Ectodermal cell (in vitro differentiated cells): ENCODE measurements around the gene TCERG1L.

Experiments
- H3K27ac ChIP-seq: 2 replicates; pipeline ENCODE4 v1.7.0; 2013; ENCODE audit warnings: mild to moderate bottlenecking, low read depth, low read length; ENCODE audit not compliant: insufficient read depth, poor library complexity, severe bottlenecking
- H3K27me3 ChIP-seq: 2 replicates; pipeline ENCODE4 v1.7.0; 2013; ENCODE audit warnings: mild to moderate bottlenecking, low read length; ENCODE audit not compliant: insufficient read depth, control insufficient read depth, poor library complexity, severe bottlenecking
- H3K36me3 ChIP-seq: one replicate; pipeline ENCODE4 v1.7.0; 2013; ENCODE audit warnings: low read length; ENCODE audit not compliant: control insufficient read depth, insufficient read depth
- H3K4me1 ChIP-seq: one replicate; pipeline ENCODE4 v1.7.0; 2013; ENCODE audit warnings: low read length; ENCODE audit not compliant: control insufficient read depth, insufficient read depth
- H3K4me3 ChIP-seq: 2 replicates; pipeline ENCODE4 v1.7.0; 2013; ENCODE audit warnings: low read depth, low read length, control low read depth; ENCODE audit not compliant: insufficient read depth
- H3K9me3 ChIP-seq: 2 replicates; pipeline ENCODE4 v1.7.0; 2013; ENCODE audit warnings: mild to moderate bottlenecking, low read length, moderate library complexity; ENCODE audit not compliant: control insufficient read depth
- WGBS, 2 experiments: methylation state at CpG; one replicate each; pipeline ENCODE4 v1.1.7; 2013; ENCODE audit warnings: missing lambda C conversion rate in 2 of 2; 5-methylcytosine and 5-hydroxymethylcytosine counted together

The TCERG1L gene

DNA sequence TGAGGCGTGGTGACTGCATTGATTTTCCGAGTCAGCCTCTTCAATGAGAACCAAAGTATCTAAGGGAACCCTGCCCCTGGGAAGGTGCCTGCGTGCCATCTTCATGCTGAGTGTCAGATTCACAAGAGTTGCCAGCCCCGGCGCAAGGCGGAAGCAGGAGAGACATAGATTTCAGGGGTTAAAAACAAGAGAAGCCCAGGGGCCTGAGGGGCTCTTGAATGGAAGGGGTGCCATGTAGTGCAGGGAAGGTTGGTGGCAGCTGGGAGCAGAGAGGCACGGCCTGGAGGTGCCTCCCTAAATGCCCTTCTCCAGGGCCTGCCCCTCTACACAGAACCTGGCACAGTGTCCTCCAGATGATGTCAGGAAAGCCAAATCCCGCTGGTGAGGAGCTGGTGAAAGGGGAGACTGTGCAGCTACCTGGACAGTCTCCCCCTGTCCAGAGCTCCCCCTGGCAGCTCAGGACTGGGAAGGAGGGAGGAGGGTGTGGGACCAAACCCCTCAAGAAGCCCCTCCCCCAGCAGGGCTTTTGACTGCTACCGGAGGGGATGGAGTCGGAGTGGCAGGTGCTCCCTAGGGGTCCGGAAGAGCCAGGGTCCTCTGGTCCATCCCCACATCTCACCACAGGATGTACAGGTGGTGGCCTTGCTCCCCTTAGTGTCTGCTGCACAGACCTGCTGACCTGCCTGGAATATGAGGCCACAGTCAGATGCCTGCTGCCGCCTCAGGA lies 137.9 kb downstream of the TCERG1L start:
- WGBS, 2 experiments = 93 to 97% methylated on average over 12 of the region's 12 CpGs
- H3K4me1 ChIP-seq = no peaks in the 10 kb centered on the region
- H3K36me3 ChIP-seq = no peaks in the 10 kb centered on the region
- H3K27me3 ChIP-seq = no peaks in the 10 kb centered on the region
- H3K9me3 ChIP-seq = no peaks in the 10 kb centered on the region
- H3K27ac ChIP-seq = no peak overlapping the region
- no peak overlapping the region for H3K4me3 ChIP-seq

GRCh38 chr10:131172433-131172832 lies 139.1 kb downstream of the TCERG1L start:
- H3K27ac ChIP-seq = no peak overlapping the region
- no peaks in the 10 kb centered on the region for H3K9me3 ChIP-seq
- no peaks in the 10 kb centered on the region for H3K4me1 ChIP-seq
- no peaks in the 10 kb centered on the region for H3K36me3 ChIP-seq
- no peaks in the 10 kb centered on the region for H3K27me3 ChIP-seq
- no peak overlapping the region for H3K4me3 ChIP-seq
- WGBS, 2 experiments = 92 to 93% methylated on average over 14 of the region's 14 CpGs

GRCh38 chr10:131169146-131169545 lies 142.4 kb downstream of the TCERG1L start:
- Histone ChIP-seq H3K4me1 (no peaks in the 10 kb centered on the region), H3K27me3 (no peaks in the 10 kb centered on the region), H3K27ac (no peak overlapping the region), H3K36me3 (no peaks in the 10 kb centered on the region), H3K9me3 (no peaks in the 10 kb centered on the region), H3K4me3 (no peak overlapping the region)
- 89 to 93% methylated on average over 7 of the region's 7 CpGs for WGBS, 2 experiments

- H3K36me3 ChIP-seq = no peaks in the 10 kb centered on the region
- no peaks in the 10 kb centered on the region for H3K4me1 ChIP-seq
- 88 to 89% methylated on average over 17 of the region's 17 CpGs for WGBS, 2 experiments
- no peaks in the 10 kb centered on the region for H3K9me3 ChIP-seq
- H3K27ac ChIP-seq = no peak overlapping the region
- no peak overlapping the region for H3K4me3 ChIP-seq
- no peaks in the 10 kb centered on the region for H3K27me3 ChIP-seq
Measured at GRCh38 chr10:131168238-131168875, 143.2 kb downstream of the TCERG1L start.

DNA sequence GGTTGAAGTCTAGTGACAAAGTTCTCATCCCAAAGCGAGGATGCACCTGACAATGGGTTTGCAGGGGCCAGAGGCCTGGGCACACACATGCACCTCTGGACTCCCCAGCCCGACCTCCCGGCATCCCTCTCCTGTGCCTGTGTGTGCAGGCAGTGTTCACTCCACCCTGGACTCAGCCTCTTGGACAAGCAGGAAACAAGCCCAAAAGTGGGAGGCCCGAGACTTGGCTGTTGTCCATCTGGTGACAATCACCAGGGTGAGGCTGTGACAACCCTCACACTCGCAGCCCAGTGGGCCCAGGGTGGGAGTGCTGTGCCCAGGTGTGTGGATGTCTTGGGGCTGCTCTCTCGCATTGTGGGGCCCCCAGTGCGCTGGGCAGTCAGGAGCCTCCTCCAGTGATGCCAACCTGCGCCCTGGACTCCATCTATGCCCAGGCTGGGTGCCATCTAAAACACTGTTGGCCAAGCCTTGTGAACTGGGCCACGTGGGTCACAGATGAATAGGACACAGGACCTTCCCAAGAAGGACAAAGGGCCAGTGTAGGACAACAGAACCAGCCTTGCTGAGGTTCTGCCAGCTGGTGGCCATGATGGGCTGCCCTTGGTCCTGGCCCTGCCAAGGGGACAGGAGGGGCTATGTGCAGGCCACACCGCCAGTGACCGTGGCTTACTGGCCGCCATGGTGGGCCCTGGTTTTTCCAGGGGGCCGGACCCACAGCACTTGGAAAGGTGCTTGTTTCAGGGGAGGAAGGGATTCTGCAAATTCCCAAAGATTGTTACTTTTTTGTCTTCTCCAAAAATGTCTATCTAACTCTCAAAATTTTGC lies 144.3 kb downstream of the TCERG1L start:
- Histone ChIP-seq H3K27ac (no peak overlapping the region), H3K4me3 (no peak overlapping the region)
- whole genome bisulfite sequencing, 2 experiments = 82 to 88% methylated on average over 13 of the region's 13 CpGs

GRCh38 chr10:131166486-131166885 lies 145.0 kb downstream of the TCERG1L start:
- no peak overlapping the region for H3K4me3 ChIP-seq
- no peaks in the 10 kb centered on the region for H3K4me1 ChIP-seq
- H3K27me3 ChIP-seq = no peaks in the 10 kb centered on the region
- H3K27ac ChIP-seq = no peak overlapping the region
- WGBS, 2 experiments = 91 to 93% methylated on average over 9 of the region's 9 CpGs
- H3K9me3 ChIP-seq = no peaks in the 10 kb centered on the region
- H3K36me3 ChIP-seq = no peaks in the 10 kb centered on the region

More for the DNA sequence above, 144.3 kb downstream of the TCERG1L start:
- Histone ChIP-seq H3K36me3 (no peaks in the 10 kb centered on the region), H3K4me1 (no peaks in the 10 kb centered on the region), H3K27me3 (no peaks in the 10 kb centered on the region), H3K9me3 (no peaks in the 10 kb centered on the region)

GRCh38 chr10:131165092-131165491 lies 146.4 kb downstream of the TCERG1L start:
- no peak overlapping the region for H3K4me3 ChIP-seq
- H3K27me3 ChIP-seq = no peaks in the 10 kb centered on the region
- H3K27ac ChIP-seq = no peak overlapping the region
- 94 to 97% methylated on average over 5 of the region's 7 CpGs for WGBS, 2 experiments
- H3K9me3 ChIP-seq = no peaks in the 10 kb centered on the region
- H3K4me1 ChIP-seq = no peaks in the 10 kb centered on the region
- H3K36me3 ChIP-seq = no peaks in the 10 kb centered on the region

- H3K4me3 ChIP-seq = no peak overlapping the region
- 88% methylated on average over 15 of the region's 15 CpGs for WGBS, 2 experiments
Measured at GRCh38 chr10:131162866-131163843, 148.4 kb downstream of the TCERG1L start.

DNA sequence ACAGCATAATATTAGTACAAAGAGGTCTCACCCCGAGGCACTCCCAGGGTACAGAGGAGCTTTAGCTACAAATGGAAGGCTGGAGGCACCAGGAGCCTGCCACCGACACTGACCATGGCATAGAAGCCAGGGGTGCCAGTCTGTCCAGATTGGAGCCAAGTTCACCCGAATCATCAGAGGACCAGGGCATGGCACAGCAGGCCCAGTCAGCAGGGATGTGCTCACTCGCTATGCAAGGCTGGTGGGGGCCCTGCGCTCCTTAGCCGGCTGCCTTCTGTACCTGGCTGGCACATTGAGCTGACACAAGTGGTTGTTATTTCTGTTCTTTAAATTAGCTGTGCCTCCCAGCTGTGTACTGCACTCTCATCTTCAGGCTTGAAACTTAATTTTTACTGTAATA lies 149.3 kb downstream of the TCERG1L start:
- 86 to 87% methylated on average over 6 of the region's 6 CpGs for WGBS, 2 experiments
- H3K4me1 ChIP-seq = no peaks in the 10 kb centered on the region
- H3K9me3 ChIP-seq = no peaks in the 10 kb centered on the region
- no peaks in the 10 kb centered on the region for H3K36me3 ChIP-seq
- no peaks in the 10 kb centered on the region for H3K27me3 ChIP-seq
- no peak overlapping the region for H3K4me3 ChIP-seq
- H3K27ac ChIP-seq = no peak overlapping the region

More at GRCh38 chr10:131162866-131163843, 148.4 kb downstream of the TCERG1L start:
- no peaks in the 10 kb centered on the region for H3K9me3 ChIP-seq
- H3K27me3 ChIP-seq = no peaks in the 10 kb centered on the region
- H3K27ac ChIP-seq = no peak overlapping the region
- no peaks in the 10 kb centered on the region for H3K36me3 ChIP-seq
- H3K4me1 ChIP-seq = no peaks in the 10 kb centered on the region
